Stimulated activated CD8-positive, alpha-beta memory T cell treated with anti-CD3 and anti-CD28 coated beads, Interleukin-15, amount 100 ng/mL, for 24 hours (primary cell): Measurements from ENCODE around the gene YTHDF2.
A peak's percentile ranks its signal among the peaks of the same experiment; 100 is the strongest.
"Not testable (repeated sequence)": the region's sequence is repeated elsewhere in the genome, so short reads cannot be mapped to it uniquely, and the experiment has no call there.

Experiments
- DNase-seq: peaks from one replicate; pipeline ENCODE4 v3.0.0-alpha.2; 2020; ENCODE audit warnings: low read depth

The YTHDF2 gene

DNA sequence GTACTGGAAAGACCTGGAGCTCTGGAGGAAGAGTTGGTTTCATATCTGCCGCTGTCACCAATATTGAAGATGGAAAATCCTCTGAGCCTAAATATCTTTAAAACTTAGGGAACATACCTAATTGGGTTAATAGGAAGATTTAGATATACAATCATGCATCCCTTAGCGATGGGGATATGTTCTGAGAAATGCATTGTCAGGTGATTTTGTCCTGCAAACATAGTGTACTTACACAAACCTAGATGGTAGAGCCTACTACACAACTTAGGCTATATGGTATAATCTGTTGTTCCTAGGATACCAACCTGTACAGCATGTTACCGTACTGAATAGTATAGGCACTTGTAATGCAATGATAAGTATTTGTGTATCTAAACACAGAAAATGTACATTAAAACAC, 22.5 kb downstream of the YTHDF2 start:
- DNase-seq: no peak

DNA sequence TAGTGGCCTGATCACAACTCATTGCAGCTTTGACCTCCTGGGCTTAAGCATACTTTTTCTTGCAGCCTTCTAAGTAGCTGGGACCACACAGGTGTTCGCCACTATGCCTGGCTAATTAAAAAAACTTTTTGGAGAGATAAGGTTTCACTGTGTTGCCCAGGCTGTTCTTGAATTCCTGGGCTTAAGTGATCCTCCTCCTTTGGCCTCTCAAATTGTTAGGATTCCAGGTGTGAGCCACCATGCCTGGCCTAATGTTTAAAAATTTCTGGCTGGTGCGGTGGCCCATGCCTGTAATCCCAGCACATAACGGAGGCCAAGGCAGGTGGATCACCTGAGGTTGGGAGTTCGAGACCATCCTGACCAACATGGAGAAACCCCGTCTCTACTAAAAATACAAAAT, 24.4 kb downstream of the YTHDF2 start:
- DNase-seq: no peak

DNA sequence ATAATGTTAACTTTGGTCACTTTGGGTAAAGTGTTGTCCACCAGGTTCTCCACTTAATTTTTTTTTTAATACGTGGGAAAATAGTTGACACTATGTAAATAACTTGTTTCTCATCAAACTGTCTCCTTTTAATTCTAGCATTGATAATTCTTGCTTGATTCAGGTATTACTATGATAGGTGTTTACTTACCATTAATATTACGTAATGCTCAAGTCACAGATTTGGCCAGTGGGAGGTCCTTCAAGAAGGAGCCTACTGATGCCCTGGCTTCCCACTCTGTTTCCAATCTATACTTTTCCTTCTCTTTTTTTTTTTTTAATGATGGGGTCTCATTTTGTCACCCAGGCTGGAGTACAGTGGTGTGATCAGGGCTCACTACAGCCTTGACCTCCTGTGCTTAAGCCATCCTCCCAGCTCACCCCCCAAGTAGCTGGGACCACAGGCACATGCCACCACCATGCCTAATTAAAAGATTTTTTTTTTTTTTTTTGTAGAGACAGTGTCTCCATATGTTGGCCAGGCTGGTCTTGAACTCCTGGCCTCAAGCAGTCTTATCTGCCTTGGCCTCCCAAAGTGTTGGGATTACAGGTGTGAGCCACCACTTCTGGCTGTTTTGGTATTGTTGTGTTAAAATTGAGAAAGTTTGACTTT, 29.9 kb downstream of the YTHDF2 start:
- no peak for DNase-seq

DNA sequence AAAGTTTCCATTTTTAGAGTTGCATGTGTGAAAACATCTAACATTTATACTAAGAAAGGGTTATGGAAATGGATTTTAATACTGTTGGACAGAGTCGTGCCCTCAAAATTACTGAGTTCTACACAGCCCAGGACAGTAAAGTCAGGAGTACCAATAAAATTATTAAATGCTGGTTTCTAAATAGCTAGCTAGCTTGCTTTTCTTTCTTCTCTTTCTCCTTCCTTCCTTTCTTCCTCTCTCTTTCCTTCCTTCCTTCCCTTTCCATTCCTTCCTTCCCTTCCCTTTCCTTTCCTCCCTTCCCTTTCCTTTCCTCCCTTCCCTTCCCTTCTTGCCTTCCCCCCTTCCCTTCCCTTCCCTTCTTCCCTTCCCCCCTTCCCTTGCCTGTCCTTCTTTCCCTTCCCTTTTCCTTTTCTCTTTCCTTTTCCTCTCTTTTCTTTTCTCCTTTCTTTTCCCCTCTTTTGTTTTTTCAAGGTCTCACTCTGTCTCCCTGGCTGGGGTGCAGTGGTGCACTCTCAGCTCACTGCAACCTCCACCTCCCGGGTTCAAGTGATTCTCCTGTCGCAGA, 33.9 kb downstream of the YTHDF2 start:
- no peak for DNase-seq

DNA sequence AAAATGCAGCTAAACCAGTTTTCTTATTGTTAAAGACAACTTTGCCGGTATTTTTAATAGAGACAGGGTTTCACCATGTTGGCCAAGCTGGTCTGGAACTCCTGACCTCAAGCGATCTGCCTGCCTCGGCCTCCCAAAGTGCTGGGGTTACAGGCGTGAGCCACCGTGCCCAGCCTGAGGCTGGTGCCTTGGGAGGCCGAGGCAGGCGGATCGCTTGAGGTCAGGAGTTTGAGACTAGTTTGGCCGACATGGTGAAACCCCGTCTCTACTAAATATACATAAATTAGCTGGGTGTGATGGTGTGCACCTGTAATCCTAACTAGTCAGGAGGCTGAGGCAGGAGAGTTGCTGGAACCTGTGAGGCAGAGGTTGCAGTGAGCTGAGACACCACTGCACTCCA, 35.2 kb downstream of the YTHDF2 start:
- DNase-seq: not testable (repeated sequence)

DNA sequence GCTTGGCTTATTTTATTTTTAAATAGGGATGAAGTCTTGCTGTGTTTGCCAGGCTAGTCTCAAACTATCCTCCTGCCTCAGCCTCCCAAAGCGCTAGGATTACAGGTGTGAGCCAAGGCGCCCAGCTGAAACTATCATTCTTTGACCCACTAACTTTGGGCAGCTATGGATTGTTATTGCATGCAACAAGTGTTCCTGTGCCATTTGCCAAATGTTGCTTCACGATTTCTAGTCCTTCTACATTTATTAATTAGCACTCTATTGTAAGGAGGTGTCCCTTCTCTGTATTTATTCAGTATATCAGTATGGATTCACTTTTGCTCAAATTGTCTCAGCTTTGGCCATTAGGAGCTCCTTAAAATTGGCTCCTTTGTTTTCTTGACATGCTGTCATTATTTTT, 36.4 kb downstream of the YTHDF2 start:
- no peak for DNase-seq

DNA sequence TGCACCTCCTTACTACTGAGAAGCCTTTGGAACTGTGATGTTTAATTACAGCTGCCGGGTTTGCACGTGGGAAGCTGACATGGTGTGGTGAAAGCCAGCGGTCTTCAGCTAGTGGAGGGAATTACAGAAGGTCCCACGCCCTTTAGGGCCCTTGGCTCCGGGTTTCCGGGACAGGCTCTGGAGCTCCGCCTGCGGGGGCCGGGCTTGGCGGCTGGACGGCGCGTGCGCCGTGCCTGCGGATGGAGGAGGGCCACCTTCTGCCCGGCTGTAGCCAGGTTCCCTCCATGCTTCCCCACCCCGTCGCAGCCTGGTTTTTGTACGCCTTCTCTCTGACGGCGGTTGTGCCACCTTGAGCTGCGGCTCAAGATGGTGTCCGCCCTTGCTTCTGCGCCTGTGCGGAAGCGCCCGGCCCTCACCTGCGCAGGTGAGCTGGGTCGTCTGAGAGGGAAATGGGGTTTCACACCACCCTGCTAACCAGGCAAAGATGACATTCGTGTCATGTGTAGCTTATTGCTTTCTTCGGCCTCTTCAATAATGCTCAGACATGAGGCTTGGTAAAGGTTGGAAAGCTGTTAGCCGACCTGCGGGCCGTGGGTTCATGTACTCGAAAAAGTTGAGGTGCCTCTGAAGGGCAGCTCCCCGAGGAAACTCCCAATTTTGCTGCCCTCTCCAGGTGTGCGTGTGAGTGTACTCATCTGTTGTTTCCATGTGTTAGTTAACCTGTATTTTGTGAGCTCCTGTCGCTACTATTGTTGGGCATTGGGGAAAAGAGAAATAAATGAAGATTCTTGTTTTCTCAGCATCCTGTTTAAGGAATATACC, 38.6 kb downstream of the YTHDF2 start:
- peak; percentile 28 for DNase-seq

DNA sequence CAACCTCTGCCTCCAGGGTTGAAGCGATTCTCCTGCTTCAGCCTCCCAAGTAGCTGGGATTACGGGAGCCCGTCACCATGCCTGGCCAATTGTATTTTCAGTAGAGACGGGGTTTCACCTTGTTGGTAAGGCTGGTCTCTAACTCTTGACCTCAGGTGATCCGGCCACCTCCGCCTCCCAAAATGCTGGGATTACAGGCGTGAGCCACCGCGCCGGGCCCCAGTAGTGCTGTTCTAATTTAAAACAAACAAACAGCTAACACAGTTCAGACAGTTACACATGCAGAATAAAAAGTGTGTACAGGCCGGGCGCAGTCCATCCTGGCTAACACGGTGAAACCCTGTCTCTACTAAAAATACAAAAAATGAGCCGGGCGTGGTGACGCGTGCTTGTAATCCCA, 39.6 kb downstream of the YTHDF2 start:
- DNase-seq: no peak

DNA sequence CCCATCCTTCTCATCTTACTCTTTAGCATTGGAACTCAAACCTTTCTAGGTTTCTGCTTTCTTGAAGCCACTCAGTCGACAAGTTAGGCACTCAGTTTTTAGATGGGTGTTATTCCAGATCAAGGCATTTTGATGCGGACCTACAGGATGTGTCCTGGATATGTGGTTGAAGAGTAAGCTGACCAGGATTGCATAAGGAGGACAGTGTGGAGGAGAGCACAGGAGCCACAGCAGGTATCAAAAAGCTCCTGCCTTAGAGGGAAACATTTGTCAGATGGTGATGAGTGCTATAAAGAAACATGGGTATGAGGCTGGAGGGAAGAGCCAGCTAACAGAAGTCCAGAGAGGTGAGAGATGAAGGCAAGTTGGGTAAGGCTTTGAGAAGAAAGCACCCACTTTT, 41.3 kb downstream of the YTHDF2 start:
- DNase-seq: no peak

DNA sequence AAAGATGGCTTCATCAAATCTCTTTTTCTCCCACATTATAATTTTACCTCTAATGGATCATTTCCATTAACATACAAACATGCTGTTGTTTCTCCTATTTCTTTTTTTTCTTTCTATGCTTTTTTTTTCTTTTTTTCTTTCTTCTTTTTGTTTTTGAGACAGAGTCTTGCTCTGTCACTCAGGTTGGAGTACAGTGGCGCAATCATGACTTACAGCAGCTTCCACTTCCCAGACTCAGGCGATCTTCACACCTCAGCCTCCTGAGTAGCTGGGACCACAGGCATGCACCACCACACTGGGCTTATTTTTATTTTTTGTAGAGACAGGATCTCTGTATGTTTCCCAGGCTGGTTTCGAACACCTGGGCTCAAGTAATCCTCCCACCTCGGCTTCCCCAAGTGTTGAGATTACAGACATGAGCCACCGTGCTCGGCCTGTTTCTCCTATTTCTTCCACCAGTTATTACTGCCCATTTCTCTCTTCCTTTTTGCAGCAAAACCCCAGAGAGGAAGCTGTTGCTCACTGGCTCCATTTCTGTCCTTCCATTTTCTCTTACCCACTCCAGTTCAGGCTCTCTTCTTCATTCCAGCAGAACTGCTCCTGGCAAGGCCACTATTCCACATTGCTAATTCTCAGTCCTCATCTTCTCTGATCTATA, 43.1 kb downstream of the YTHDF2 start:
- no peak for DNase-seq

DNA sequence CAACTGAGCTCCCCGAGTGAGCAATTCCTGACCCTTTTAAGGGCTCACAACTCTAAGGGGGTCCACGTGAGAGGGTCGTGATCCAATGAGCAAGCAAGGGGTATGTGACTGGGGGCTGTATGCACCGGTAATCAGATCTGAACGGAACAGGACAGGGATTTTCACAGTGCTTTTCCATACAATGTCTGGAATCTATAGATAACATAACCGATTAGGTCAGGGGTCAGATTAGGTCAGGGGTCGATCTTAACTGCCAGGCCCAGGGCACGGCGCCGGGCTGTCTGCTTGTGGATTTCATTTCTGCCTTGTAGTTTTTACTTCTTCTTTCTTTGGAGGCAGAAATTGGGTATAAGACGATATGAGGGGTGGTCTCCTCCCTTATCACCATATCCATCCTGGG, 44.6 kb downstream of the YTHDF2 start:
- no peak for DNase-seq

DNA sequence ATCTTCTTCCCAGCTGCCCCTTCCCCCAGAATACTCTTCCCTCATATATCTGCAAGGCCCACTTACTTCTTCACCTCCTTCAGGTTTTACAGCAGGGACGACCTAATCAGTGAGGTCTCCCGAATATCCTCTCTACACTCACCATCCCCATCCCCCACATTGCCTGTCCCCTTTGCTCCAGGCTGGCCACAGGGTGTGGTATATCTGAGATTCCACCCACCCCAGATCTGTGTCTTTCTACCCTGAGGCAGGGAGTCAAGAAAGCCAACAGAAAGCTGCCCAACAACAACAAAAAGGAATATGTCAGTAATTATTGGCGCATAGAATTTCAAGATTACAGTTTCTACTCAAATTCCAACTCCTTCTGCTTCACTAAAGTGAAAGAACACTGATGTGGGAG, 45.3 kb downstream of the YTHDF2 start:
- DNase-seq: no peak

DNA sequence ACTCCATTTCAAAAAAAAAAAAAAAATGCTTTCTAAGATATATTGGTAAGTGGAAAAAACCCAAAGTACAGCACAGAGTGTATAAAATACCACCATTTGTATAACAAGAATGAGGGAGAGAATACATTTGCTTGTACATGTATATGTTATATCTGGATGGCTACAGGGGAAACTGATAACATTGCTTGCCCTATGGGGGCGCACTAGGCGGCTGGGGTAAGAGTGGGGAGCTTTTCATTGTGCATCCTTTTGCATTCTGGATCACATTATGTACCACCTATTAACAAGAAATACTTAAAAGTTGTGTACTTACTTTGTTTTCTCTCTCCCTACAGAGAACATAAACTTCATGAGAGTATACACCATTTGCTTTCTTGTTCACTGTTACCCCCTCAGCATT, 46.6 kb downstream of the YTHDF2 start:
- DNase-seq: no peak

DNA sequence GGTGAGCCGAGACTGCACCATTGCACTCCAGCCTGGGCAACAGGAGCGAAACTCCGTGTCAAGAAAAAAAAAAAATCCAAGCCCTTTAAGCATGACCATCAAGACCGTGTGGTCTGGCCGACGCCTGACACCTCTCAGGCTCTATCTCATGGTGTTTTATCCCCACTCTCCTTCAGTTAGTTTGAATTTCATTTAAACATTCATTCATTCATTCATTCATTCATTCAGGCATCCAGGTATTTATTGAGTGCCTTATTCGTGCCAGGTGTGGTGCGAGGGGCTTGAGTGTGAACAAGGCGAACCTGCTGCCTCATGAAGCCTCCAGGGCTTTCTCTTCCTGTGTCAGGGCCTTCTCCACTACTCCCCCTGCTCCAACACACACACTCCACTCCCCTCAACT, 52.7 kb downstream of the YTHDF2 start:
- DNase-seq: no peak

DNA sequence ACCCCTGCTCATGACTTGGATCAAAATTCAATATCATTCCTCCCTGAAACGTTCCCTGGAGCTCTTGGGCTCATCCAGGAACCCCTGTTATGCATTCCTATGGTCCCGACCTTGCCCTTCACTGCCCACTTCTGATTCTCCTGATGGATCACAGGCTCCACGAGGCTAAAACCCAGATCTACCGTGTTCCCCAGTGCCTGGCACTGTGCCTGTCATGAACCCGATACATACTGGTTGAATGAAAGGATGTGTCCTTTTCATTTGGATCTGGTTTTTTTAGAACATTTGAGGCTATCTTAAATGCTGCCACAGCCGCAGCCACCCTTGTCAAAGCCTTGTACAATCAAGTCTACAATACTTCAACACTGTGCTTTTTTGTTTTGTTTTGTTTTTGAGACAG, 53.1 kb downstream of the YTHDF2 start:
- no peak for DNase-seq

DNA sequence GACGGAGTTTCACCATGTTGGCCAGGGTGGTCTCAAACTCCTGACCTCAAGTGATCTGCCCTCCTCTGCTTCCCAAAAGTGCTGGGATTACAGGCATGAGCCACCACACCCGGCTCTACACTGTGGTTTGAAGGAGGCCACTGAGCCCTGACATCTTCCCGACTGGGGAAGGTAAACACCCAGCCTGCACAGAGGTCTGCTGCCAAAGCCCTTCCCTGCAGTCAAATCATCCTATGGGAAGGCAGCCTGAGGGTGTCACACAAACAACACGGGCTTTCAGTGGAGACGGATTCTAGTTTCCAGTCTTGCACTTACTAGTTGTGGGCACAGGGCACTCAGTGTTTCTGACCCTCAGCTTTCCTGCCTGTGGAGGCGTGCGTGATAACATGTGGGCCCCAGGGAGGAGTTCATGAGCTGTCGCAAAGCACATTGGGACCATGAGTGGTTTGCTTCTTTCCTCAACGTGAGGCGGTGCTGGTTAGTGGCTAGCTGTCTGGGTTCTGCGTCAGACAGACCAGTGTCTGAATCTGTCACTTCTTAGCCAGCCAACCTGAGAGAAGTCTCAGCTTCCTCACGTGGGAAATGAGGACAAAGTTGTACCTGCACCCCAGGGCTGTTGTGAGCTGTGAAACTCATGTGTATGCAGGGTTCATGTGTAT, 53.8 kb downstream of the YTHDF2 start:
- DNase-seq: no peak

DNA sequence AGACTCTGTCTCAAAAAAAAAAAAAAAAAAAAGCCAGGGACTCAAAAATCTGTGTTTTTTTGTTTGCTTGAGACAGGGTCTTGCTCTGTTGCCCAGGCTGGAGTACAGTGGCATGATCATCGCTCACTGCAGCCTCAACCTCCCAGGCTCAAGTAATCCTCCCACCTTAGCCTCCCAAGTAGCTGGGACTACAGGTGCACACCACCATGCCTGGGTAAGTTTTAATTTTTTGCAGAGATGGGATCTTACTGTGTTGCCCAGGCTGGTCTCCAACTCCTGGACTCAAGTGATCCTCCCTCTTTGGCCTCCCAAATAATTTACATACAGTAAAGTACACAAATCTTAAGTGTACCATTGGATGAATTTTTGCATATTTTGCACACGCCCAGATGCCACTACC, 55.2 kb downstream of the YTHDF2 start:
- not testable (repeated sequence) for DNase-seq

DNA sequence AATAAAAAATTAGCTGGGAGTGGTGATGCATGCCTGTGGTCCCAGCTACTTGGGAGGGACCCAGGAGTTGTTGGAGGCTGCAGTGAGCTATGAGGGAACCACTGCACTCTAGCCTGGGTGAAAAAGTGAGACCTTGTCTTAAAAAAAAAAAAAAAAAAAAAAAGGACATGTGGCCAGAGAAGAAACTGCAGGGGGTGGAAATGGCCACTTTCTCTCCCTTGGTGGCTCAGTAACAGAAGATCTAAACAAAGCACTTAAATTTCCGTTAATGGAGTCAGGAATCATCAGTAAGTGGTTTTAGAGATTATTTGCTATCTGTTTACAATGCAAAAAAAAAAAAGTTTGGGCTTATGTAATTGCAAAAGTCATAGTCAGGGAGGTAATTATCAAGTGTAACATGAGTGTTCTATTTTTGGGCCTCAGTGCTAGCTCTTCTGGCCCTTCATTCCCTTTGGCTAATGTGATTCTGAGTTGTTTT, 55.9 kb downstream of the YTHDF2 start:
- DNase-seq: no peak

DNA sequence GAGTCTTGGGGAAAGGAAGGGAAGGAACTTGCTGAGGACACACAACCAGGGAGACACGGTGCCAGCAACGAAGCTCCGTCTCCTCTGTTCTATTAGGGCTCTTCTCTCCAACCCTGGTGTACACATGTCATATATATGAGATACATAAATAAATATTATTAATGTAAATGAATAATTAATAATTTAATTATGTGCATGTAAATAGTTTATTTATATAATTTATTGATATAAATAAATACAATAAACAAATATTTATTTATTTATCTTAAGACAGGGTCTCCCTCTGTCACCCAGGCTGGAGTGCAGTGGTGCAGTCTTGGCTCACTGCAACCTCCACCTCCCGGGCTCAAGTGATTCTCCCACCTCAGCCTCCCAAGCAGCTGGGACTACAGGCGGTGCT, 57.8 kb downstream of the YTHDF2 start:
- not testable (repeated sequence) for DNase-seq

DNA sequence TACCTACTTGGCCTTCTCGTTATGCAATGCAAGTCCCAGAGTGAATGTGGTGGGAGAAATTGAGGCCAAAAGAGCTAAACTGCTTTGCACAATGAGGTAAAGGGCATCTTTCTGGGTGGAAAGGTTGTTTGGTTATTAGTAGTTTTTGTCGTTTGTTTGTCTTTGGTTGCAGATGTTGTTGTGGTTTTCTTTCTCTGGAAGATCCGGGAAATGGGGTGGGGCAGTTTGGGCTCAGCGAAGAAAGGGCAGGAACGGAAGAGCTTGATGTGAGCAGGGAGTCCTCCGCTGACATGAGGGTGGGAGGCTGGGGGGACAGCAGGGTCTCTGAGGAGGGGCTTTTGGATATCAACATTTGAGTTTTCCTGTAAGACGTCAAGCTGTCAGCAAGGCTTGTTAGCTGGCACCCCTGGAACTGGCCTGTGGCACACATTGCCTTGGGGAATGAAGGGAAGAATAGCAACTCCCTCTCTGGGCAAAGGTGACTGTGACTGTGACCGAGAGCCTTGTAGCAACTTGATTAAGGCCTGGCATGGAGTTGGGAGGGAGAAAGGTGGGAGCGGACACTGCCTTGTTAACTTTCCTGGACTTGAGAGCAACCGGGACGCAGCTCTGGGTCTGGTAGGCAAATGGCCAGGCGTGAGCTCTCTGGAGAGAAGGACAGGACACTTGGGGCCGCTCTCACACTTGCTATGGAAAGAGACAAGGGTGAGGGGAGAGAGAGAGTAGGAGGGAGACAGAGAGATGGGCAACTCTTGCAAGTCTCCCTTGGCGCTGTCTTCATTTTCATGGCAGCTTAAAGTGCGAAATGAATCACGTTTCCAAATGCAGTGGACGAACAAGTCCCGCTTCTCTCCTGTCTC, 59.8 kb downstream of the YTHDF2 start:
- DNase-seq: no peak

DNA sequence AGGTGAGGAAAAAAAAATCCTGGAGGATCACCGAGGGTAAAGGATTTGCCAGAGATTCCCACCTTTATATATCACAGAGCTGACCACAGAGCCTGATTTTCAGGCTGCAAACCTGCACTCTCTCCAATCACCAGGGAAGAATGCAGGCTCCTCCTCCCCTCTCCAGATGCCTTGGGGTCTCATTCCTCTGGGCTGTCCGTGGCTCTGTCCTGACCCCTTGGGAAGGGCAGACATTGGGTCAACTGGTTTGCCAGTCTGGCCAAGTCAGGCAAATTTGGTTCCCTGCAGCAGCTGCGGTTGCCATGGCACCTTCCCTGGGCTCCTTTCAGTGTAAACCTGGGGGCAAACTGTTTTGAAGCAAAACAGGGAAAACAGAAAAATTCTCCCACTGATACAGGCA, 63.6 kb downstream of the YTHDF2 start:
- DNase-seq: no peak
